Transverse colon (tissue), 3 donors: Measurements from ENCODE around the gene PRPF6.

Experiments
- CTCF ChIP-seq, 5 experiments: fragments of 200-600 bp in 3 of 5; fragments of 450-650 bp in 2 of 5; sonication (generic) in 3 of 5; IDR thresholded peaks; 1 replicate in 2 of 5; 2 replicates in 3 of 5; pipeline ENCODE4 v1.5.1; 2016 to 2017; ENCODE audit warnings: antibody characterized with exemption in 5 of 5, inconsistent platforms in 3 of 5, mild to moderate bottlenecking in 2 of 5, moderate library complexity in 1 of 5
- POLR2A ChIP-seq: fragments of 450-650 bp; IDR thresholded peaks from one replicate; pipeline ENCODE4 v1.6.1; 2016; ENCODE audit warnings: antibody characterized with exemption, mild to moderate bottlenecking, moderate library complexity

GRCh38 chr20:64010711-64011237 is 29.8 kb downstream of the PRPF6 start:
- TF ChIP-seq CTCF (IDR thresholded peaks at IDR 0.05) (no peak), POLR2A (no peak)
